Measurements from ENCODE around the gene MGARP.

- no peak for TF ChIP-seq CTCF (IDR thresholded peaks at IDR 0.05)
- no peak for TF ChIP-seq EP300 (IDR thresholded peaks at IDR 0.05)
Measured at GRCh38 chr4:139221687-139222086, 58.3 kb downstream of the MGARP start.

Measured in ovary (tissue), 3 donors.